Tibial artery (tissue), 4 donors: Measurements from ENCODE around the gene BANF2.
A peak's percentile ranks its signal among the peaks of the same experiment; 100 is the strongest.

ENCODE experiments used
- DNase-seq, 2 donors: peaks; one replicate each; pipeline ENCODE4 v3.0.0-alpha.2; 2019
- H3K27ac ChIP-seq, 2 donors: fragments of 200-600 bp; sonication (generic) in 1 of 2; 1 replicate in 1 of 2; 2 replicates in 1 of 2; pipeline ENCODE4 v1.5.1; 2018 to 2019; ENCODE audit warnings: mild to moderate bottlenecking in 1 of 2
- H3K27me3 ChIP-seq, 2 donors: fragments of 200-600 bp; sonication (generic) in 1 of 2; one replicate each; pipeline versions ENCODE4 v1.5.1 to v1.6.0; 2016 to 2019
- H3K36me3 ChIP-seq, 3 donors: fragments of 200-600 bp; sonication (generic) in 2 of 3; one replicate each; pipeline ENCODE4 v1.5.1; 2016 to 2019; ENCODE audit warnings: mild to moderate bottlenecking in 2 of 3
- H3K4me1 ChIP-seq, 4 donors: fragments of 200-600 bp; sonication (generic) in 2 of 4; 1 replicate in 3 of 4; 2 replicates in 1 of 4; pipeline ENCODE4 v1.5.1; 2016 to 2019
- H3K4me3 ChIP-seq, 2 donors: fragments of 200-600 bp; sonication (generic) in 1 of 2; 1 replicate in 1 of 2; 2 replicates in 1 of 2; pipeline ENCODE4 v1.5.1; 2018 to 2019; ENCODE audit warnings: mild to moderate bottlenecking in 2 of 2
- H3K9me3 ChIP-seq, 3 donors: fragments of 200-600 bp; sonication (generic) in 1 of 3; one replicate each; pipeline ENCODE4 v1.5.1; 2016 to 2019
- CTCF ChIP-seq, 2 experiments: fragments of 200-600 bp in 1 of 2; fragments of 450-650 bp in 1 of 2; IDR thresholded peaks; one replicate each; pipeline ENCODE4 v1.5.1; 2017 to 2019; ENCODE audit warnings: antibody characterized with exemption in 2 of 2, mild to moderate bottlenecking in 1 of 2, moderate library complexity in 1 of 2
- intact Hi-C: fragments of 100-400 bp; cut with DNase I; formaldehyde crosslinking; loops from one replicate; pipeline ENCODE4 v1.15.0; 2023; ENCODE audit warnings: low total_unique reads

BANF2 gene

GRCh38 chr20:17676942-17677341 is 22.8 kb upstream of the BANF2 start:
- no peak for DNase-seq
- Histone ChIP-seq H3K27ac (peak overlapping the region in 1 of 2 donors; percentile 51), H3K9me3 (no peaks in the 10 kb centered on the region), H3K4me3 (no peak overlapping the region), H3K36me3 (peaks cover 0 to 15% (median 0%) of the 10 kb centered on the region in 3 donors), H3K4me1 (peaks cover 0 to 49% (median 33%) of the 10 kb centered on the region in 4 donors), H3K27me3 (no peaks in the 10 kb centered on the region)
- TF ChIP-seq CTCF (IDR thresholded peaks at IDR 0.05): no peak
- intact Hi-C loops: no loop called here

- intact Hi-C loops: no loop called here
Measured at GRCh38 chr20:17678295-17678694, 21.5 kb upstream of the BANF2 start.

GRCh38 chr20:17678886-17679285 is 20.9 kb upstream of the BANF2 start:
- H3K9me3 ChIP-seq: no peaks in the 10 kb centered on the region
- H3K27ac ChIP-seq: peak overlapping the region; percentile 82 to 87
- H3K4me1 ChIP-seq: peaks cover 0 to 51% (median 29%) of the 10 kb centered on the region in 4 donors
- intact Hi-C loops: no loop called here
- no peak for DNase-seq
- TF ChIP-seq CTCF (IDR thresholded peaks at IDR 0.05): no peak
- no peak overlapping the region for H3K4me3 ChIP-seq
- no peaks in the 10 kb centered on the region for H3K27me3 ChIP-seq
- H3K36me3 ChIP-seq: peaks cover 0 to 15% (median 0%) of the 10 kb centered on the region in 3 donors

More at GRCh38 chr20:17678295-17678694, 21.5 kb upstream of the BANF2 start:
- Histone ChIP-seq H3K27ac (peak overlapping the region in 1 of 2 donors; percentile 13), H3K9me3 (no peaks in the 10 kb centered on the region), H3K27me3 (no peaks in the 10 kb centered on the region), H3K4me1 (peaks cover 0 to 51% (median 29%) of the 10 kb centered on the region in 4 donors), H3K4me3 (no peak overlapping the region), H3K36me3 (peaks cover 0 to 15% (median 0%) of the 10 kb centered on the region in 3 donors)
- no peak for DNase-seq
- no peak for TF ChIP-seq CTCF (IDR thresholded peaks at IDR 0.05)

- H3K4me1 ChIP-seq: peaks cover 0 to 39% (median 23%) of the 10 kb centered on the region in 4 donors
- DNase-seq: peak; percentile 57 to 73
Measured at GRCh38 chr20:17679941-17680835, 19.6 kb upstream of the BANF2 start.

More at GRCh38 chr20:17679941-17680835, 19.6 kb upstream of the BANF2 start:
- intact Hi-C loops: loop anchor here (5.0 to 10.0 kb wide), 2 partner anchors 115 to 217 kb away; no protein-coding TSS in a partner anchor
- Histone ChIP-seq H3K27me3 (peaks cover 0 to 6% of the 10 kb centered on the region in 2 donors), H3K27ac (peak overlapping the region; percentile 82 to 87), H3K36me3 (peaks cover 0 to 15% (median 0%) of the 10 kb centered on the region in 3 donors), H3K9me3 (no peaks in the 10 kb centered on the region), H3K4me3 (peak overlapping the region; percentile 79 to 90)
- no peak for TF ChIP-seq CTCF (IDR thresholded peaks at IDR 0.05)
